Keratinocyte (primary cell): ENCODE data around the gene CEP57L1. TPM values are rescaled to one million over a fixed set of nuclear protein-coding genes. Genes with fewer than 3 reads are reported as not detected.

Experiments
- DNase-seq: peaks from one replicate; pipeline ENCODE4 v3.0.0-alpha.2; 2011; ENCODE audit warnings: low read depth, missing footprints, low spot score
- FAIRE-seq: peaks from 2 replicates; lab custom pipeline; 2011; peaks lifted over from hg19 to GRCh38; lab: Jason Lieb, UNC
- H2AFZ ChIP-seq: 2 replicates; pipeline ENCODE4 v1.6.0; 2012; ENCODE audit warnings: low read length, control low read depth, inconsistent platforms; ENCODE audit not compliant: control insufficient read depth
- H3K27ac ChIP-seq: 2 replicates; pipeline ENCODE4 v1.5.1; 2011; ENCODE audit warnings: low read length; ENCODE audit not compliant: control insufficient read depth, insufficient read depth
- H3K27me3 ChIP-seq: 3 replicates; pipeline ENCODE4 v1.6.0; 2011; ENCODE audit warnings: low read length; ENCODE audit not compliant: control insufficient read depth, insufficient read depth; ENCODE audit errors: extremely low read depth
- H3K36me3 ChIP-seq, 2 experiments: 2 replicates in 1 of 2; 3 replicates in 1 of 2; pipeline ENCODE4 v1.5.1; 2011; ENCODE audit warnings: low read length in 2 of 2, mild to moderate bottlenecking in 1 of 2; ENCODE audit not compliant: control insufficient read depth in 2 of 2, insufficient read depth in 2 of 2; ENCODE audit errors: extremely low read depth in 1 of 2
- H3K4me1 ChIP-seq: 3 replicates; pipeline ENCODE4 v1.5.1; 2011; ENCODE audit warnings: low read length; ENCODE audit not compliant: control insufficient read depth, insufficient read depth; ENCODE audit errors: extremely low read depth
- H3K4me2 ChIP-seq: 3 replicates; pipeline ENCODE4 v1.6.0; 2011; ENCODE audit warnings: low read depth, low read length; ENCODE audit not compliant: control insufficient read depth, insufficient read depth; ENCODE audit errors: extremely low read depth
- H3K4me3 ChIP-seq, 3 experiments: fragments of 200-600 bp in 1 of 3; sonication (generic) in 1 of 3; 2 replicates in 2 of 3; 3 replicates in 1 of 3; pipeline ENCODE4 v1.5.1; 2011 to 2016; ENCODE audit warnings: low read length in 3 of 3, mild to moderate bottlenecking in 3 of 3, control low read depth in 2 of 3, inconsistent platforms in 1 of 3, low read depth in 1 of 3, mixed read lengths in 1 of 3, mixed run types in 1 of 3, moderate library complexity in 1 of 3; ENCODE audit not compliant: control insufficient read depth in 2 of 3, insufficient read depth in 2 of 3; ENCODE audit errors: extremely low read depth in 1 of 3
- H3K79me2 ChIP-seq: 2 replicates; pipeline ENCODE4 v1.6.0; 2012; ENCODE audit warnings: low read length; ENCODE audit not compliant: control insufficient read depth, insufficient read depth
- H3K9ac ChIP-seq: 3 replicates; pipeline ENCODE4 v1.6.0; 2011; ENCODE audit warnings: low read length; ENCODE audit not compliant: control insufficient read depth, insufficient read depth; ENCODE audit errors: extremely low read depth
- H3K9me1 ChIP-seq: 3 replicates; pipeline ENCODE4 v1.6.0; 2011; ENCODE audit warnings: low read length; ENCODE audit not compliant: control insufficient read depth, insufficient read depth; ENCODE audit errors: extremely low read depth
- H3K9me3 ChIP-seq: 2 replicates; pipeline ENCODE4 v1.5.1; 2012; ENCODE audit warnings: low read depth, low read length; ENCODE audit not compliant: control insufficient read depth
- H4K20me1 ChIP-seq: 3 replicates; pipeline ENCODE4 v1.6.0; 2011; ENCODE audit warnings: low read length; ENCODE audit not compliant: control insufficient read depth, insufficient read depth; ENCODE audit errors: extremely low read depth
- CTCF ChIP-seq, 3 experiments: IDR thresholded peaks in 1 of 3; conservative IDR thresholded peaks in 1 of 3; optimal IDR thresholded peaks in 1 of 3; 2 replicates in 2 of 3; 3 replicates in 1 of 3; pipeline versions ENCODE3 to v1.5.1; 2011; ENCODE audit warnings: low read length in 3 of 3, mild to moderate bottlenecking in 3 of 3, moderate library complexity in 2 of 3, control low read depth in 1 of 3, inconsistent platforms in 1 of 3; ENCODE audit not compliant: insufficient read depth in 2 of 3; ENCODE audit errors: extremely low read depth in 1 of 3
- EZH2 ChIP-seq: IDR thresholded peaks from one replicate; pipeline ENCODE4 v1.6.1; 2012; ENCODE audit warnings: inconsistent platforms, mild to moderate bottlenecking, low read length, moderate library complexity
- dilution Hi-C: fragments of 300-500 bp; cut with MboI; formaldehyde crosslinking; loops from one replicate; pipeline ENCODE4 v1.7.0; 2020; ENCODE audit warnings: low sequenced_read_pairs; ENCODE audit not compliant: extremely low pct_ligation_motif_present
- polyA plus RNA-seq, 5 experiments: library from polyadenylated mRNA; depleted of rRNA in 3 of 5; stranded (reverse) in 3 of 5; stranded (forward) in 1 of 5; unstranded in 1 of 5; fragments of >200 nt; gene quantifications; 1 replicate in 1 of 5; 2 replicates in 3 of 5; 3 replicates in 1 of 5; pipeline versions ENCODE4 v1.2.1 to v1.2.3, GENCODE V29; 2011 to 2012; ENCODE audit warnings: missing spikeins in 2 of 5, low read depth in 1 of 5, low replicate concordance in 1 of 5

Gene CEP57L1
- polyA plus RNA-seq, 1 donor (not counting 4 experiments of a cell fraction or from before 2014, with no cell fraction given), result 14.2 TPM

DNA sequence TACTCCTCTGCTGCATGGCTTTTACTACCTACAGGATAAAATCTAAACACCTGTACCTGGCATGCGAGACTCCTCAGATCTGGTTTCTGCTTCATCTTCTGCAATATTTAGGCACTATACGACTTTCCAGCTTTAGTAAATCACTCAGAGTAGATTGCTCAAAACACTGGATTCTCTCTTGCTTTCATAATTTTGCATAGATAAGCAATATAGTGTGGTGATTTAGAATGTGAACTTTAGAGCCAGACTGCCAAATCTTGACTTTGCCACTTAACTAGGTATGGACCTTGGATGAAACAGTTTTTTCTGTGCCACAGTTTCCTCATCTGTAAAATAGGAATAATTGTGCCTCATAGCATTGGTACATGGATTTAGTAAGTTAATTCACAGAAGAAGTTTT lies 28.9 kb downstream of the CEP57L1 start:
- H3K4me3 ChIP-seq, result no peak overlapping the region
- FAIRE-seq, result no peak
- no peaks in the 10 kb centered on the region for H3K36me3 ChIP-seq
- H3K4me1 ChIP-seq, result peaks cover 5% of the 10 kb centered on the region
- no peaks in the 10 kb centered on the region for H3K9me3 ChIP-seq
- no peak overlapping the region for H3K4me2 ChIP-seq
- peaks cover 1% of the 10 kb centered on the region for H3K79me2 ChIP-seq
- H3K9ac ChIP-seq, result no peak overlapping the region
- H4K20me1 ChIP-seq, result no peaks in the 10 kb centered on the region
- no peak overlapping the region for H2AFZ ChIP-seq
- dilution Hi-C loops, result no loop called here
- H3K27me3 ChIP-seq, result no peaks in the 10 kb centered on the region
- H3K27ac ChIP-seq, result no peak overlapping the region
- no peak for DNase-seq
- TF ChIP-seq EZH2 (no peak), CTCF (optimal IDR thresholded peaks at IDR 0.05 in 1 of 3, IDR thresholded peaks at IDR 0.05 in 1 of 3, conservative IDR thresholded peaks at IDR 0.05 in 1 of 3; ENCODE audit: extremely low read depth in 1 of 3, insufficient read depth in 2 of 3, low read length in 3 of 3) (no peak)
- no peaks in the 10 kb centered on the region for H3K9me1 ChIP-seq

DNA sequence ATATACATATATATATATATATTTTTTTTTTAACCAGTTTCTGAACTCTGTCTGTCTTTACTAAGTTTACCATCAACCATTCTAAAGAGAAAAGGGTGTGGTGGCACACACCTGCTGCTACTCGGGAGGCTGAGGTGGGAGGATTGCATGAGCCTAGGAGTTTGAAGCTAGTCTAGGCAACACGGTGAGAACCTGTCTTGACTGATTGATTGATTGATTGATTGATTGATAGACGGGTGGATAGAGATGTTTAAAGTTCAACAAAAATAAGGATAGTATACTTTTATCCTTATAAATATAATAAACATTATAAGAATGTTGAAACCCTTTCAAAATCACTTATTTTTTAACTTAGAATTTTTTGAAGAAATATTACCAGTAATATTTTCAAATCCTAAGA lies 30.2 kb downstream of the CEP57L1 start:
- Histone ChIP-seq H3K27ac (no peak overlapping the region), H3K4me2 (no peak overlapping the region), H3K36me3 (no peaks in the 10 kb centered on the region), H3K27me3 (no peaks in the 10 kb centered on the region), H3K79me2 (peaks cover 1% of the 10 kb centered on the region), H4K20me1 (no peaks in the 10 kb centered on the region), H3K9me3 (no peaks in the 10 kb centered on the region), H3K9ac (no peak overlapping the region), H3K4me1 (peaks cover 4% of the 10 kb centered on the region), H3K9me1 (no peaks in the 10 kb centered on the region), H2AFZ (no peak overlapping the region), H3K4me3 (no peak overlapping the region)
- dilution Hi-C loops, result no loop called here
- TF ChIP-seq EZH2, result no peak
- TF ChIP-seq CTCF (optimal IDR thresholded peaks at IDR 0.05 in 1 of 3, IDR thresholded peaks at IDR 0.05 in 1 of 3, conservative IDR thresholded peaks at IDR 0.05 in 1 of 3; ENCODE audit: extremely low read depth in 1 of 3, insufficient read depth in 2 of 3, low read length in 3 of 3), result no peak
- FAIRE-seq (no peak), DNase-seq (no peak)
